ENCODE measurements around the gene YIPF3. TPM values are rescaled to one million over a fixed set of nuclear protein-coding genes. Genes with fewer than 3 reads are reported as not detected.

Gene YIPF3
- total and polyA plus RNA-seq, 9 of the 15 experiments (the other 6 are each of a cell fraction or from before 2014, with no cell fraction given) = 27.5 to 75.3 (median 57.6) TPM

- TF ChIP-seq TEAD4 (IDR thresholded peaks at IDR 0.05; ENCODE audit: low read length) (no peak), TEAD4 (CRISPR knock-in tag; IDR thresholded peaks at IDR 0.05; ENCODE audit: borderline replicate concordance) (0 out of 2 replicates have a peak, but pooled peaks have one; percentile 31), CHD1 (IDR thresholded peaks at IDR 0.05; ENCODE audit: low read length) (peak; percentile 71), XRCC5 (IDR thresholded peaks at IDR 0.05; ENCODE audit: low read depth, low read length) (peak; percentile 23; the same call in 1 of the 2 replicates), SMARCA4 (IDR thresholded peaks at IDR 0.05) (no peak), CREBBP (IDR thresholded peaks at IDR 0.05; ENCODE audit: low read depth, low read length) (no peak)
These were observed 38.7 kb downstream of the YIPF3 start (continued) for GRCh38 chr6:43478008-43478372.

- ChIA-PET POLR2A (interaction anchor here (0.6 to 4.9 kb wide), 11 partner anchors 10 to 580 kb away, joined by 3 to 24 read pairs (median 4); partner anchors contain the start of gene LRRC73), CTCF (ENCODE audit: low intra/inter-chr PET ratio) (no interaction called here)
- FAIRE-seq = peak; percentile 88
- peak within 1 kb of the TSS; percentile 71 for H3K27ac ChIP-seq (ENCODE audit: extremely low read depth, low read depth, low read length)
- peak within 1 kb of the TSS; percentile 80 for H3K4me3 ChIP-seq
- H3K79me2 ChIP-seq (ENCODE audit: control insufficient read depth, insufficient read depth, low read length) = peaks cover 22% of the 10 kb centered on the region
- H3K27me3 ChIP-seq (ENCODE audit: control insufficient read depth in 2 of 2, insufficient read depth in 2 of 2, low read length in 2 of 2) = no peaks in the 10 kb centered on the region
- 0 out of 3 replicates have a peak, but pooled peaks cover 4% of the 10 kb centered on the region for H3K36me3 ChIP-seq (ENCODE audit: control insufficient read depth, insufficient read depth, low read length)
- ATAC-seq = peak; percentile 99
- H4K20me1 ChIP-seq (replicated peaks; ENCODE audit: control insufficient read depth, insufficient read depth, low read length) = 0 out of 2 replicates have a peak, but pooled peaks cover 3% of the 10 kb centered on the region
- DNase-seq (ENCODE audit: extremely low read depth in 1 of 4, low spot score in 3 of 4) = peak; percentile 95 to 98 (median 96)
- intact Hi-C loops (cut with micrococcal nuclease) (no loop called here), in situ Hi-C loops (cut with MboI) (no loop called here)
- H3K9me1 ChIP-seq (ENCODE audit: control insufficient read depth, insufficient read depth, low read length) = no peaks in the 10 kb centered on the region
- no peaks in the 10 kb centered on the region for H3K9me3 ChIP-seq (replicated peaks; ENCODE audit: control insufficient read depth, insufficient read depth, low read depth, low read length)
- peak within 1 kb of the TSS; percentile 93 for H3K4me2 ChIP-seq (ENCODE audit: insufficient read depth, low read length)
- 1% methylated on average over 26 of the region's 34 CpGs for WGBS (ENCODE audit: insufficient coverage, low coverage, missing lambda C conversion rate)
- H3K9ac ChIP-seq (ENCODE audit: insufficient read depth in 1 of 2, low read depth in 2 of 2, low read length in 2 of 2) = peak within 1 kb of the TSS; percentile 83 to 92
- H2AFZ ChIP-seq (ENCODE audit: low read depth, low read length) = peak within 1 kb of the TSS; percentile 94
- H3K4me1 ChIP-seq (replicated peaks in 1 of 2; ENCODE audit: control insufficient read depth in 2 of 2, insufficient read depth in 2 of 2, low read length in 2 of 2) = peaks cover 0 to 19% of the 10 kb centered on the region in 2 experiments; a peak in 4 of 5 replicates
- no TSS peak for BruUV-seq (replicated peaks)
- TF ChIP-seq MCM5 (IDR thresholded peaks at IDR 0.05; ENCODE audit: low read depth) = no peak
- TF ChIP-seq RNF2 (IDR thresholded peaks at IDR 0.05) = no peak
- no peak for TF ChIP-seq POU5F1 (IDR thresholded peaks at IDR 0.05; ENCODE audit: borderline replicate concordance, low read depth, low read length, partially characterized antibody)
- TF ChIP-seq MECOM (CRISPR knock-in tag; IDR thresholded peaks at IDR 0.05) = no peak
- TF ChIP-seq ZBTB11 (CRISPR knock-in tag; IDR thresholded peaks at IDR 0.05) = no peak
- TF ChIP-seq ERF (CRISPR knock-in tag; IDR thresholded peaks at IDR 0.05) = no peak
- TF ChIP-seq AFF1 (IDR thresholded peaks at IDR 0.05; ENCODE audit: low read depth in 1 of 2, partially characterized antibody in 2 of 2) = peak in 1 of 2 experiments; percentile 67
These were observed 39.3 kb downstream of the YIPF3 start, which contains the start of gene TJAP1 for GRCh38 chr6:43477235-43478007. TJAP1 (plus strand) TSS chr6:43477570; CDS start chr6:43499002, 21,432 bp downstream.
